Stimulated activated CD8-positive, alpha-beta memory T cell treated with anti-CD3 and anti-CD28 coated beads, Interleukin-15, amount 100 ng/mL, for 4 hours (primary cell): ENCODE data around the gene FRS3.
"Not testable (repeated sequence)": the region's sequence is repeated elsewhere in the genome, so short reads cannot be mapped to it uniquely, and the experiment has no call there.

Experiments used
- DNase-seq, 2 donors: peaks; one replicate each; pipeline ENCODE4 v3.0.0-alpha.2; 2020; ENCODE audit warnings: low read depth in 2 of 2

Gene FRS3, protein sequence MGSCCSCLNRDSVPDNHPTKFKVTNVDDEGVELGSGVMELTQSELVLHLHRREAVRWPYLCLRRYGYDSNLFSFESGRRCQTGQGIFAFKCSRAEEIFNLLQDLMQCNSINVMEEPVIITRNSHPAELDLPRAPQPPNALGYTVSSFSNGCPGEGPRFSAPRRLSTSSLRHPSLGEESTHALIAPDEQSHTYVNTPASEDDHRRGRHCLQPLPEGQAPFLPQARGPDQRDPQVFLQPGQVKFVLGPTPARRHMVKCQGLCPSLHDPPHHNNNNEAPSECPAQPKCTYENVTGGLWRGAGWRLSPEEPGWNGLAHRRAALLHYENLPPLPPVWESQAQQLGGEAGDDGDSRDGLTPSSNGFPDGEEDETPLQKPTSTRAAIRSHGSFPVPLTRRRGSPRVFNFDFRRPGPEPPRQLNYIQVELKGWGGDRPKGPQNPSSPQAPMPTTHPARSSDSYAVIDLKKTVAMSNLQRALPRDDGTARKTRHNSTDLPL

DNA sequence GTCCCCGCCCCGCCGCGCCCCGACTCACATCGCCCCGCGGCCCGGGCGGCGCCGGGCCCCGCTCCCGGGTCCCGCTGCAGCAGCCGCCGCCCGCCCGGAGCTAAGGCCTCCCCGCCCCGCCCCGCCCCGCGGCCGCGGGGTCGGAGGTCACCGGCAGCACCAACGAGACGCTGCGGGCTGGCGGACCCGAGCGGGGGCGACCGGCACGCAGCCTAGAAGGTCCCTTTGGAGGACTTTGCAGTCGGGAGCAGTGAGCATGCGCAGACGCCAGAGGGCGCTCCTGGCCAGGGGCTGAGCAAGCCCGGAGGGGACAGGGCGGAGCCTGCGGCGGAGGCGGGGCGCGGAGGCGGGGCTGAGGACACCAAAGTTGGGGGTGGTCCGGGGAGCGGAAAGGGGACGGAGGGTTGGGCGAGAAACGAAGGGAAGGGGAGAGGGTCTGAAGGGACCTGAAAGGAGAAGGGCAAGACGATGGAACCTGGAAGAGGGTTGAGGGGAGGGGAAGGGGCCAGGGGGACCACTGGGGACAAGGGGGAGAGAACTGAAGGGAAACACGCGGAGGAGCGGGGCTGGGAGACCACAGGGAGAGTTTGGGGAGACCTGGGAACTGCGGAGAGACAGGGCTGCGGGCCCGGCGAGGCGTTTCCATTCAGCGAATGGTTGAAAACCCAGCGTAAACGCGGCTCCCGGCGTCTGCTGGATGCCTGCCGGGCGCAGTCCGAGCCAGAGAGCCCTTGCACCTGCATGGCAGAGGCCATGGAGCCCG lies at the start of gene FRS3:
FRS3 (minus strand) TSS at position 113 of the 763 bp plus-strand sequence. CDS start 2,913 bp downstream, outside the sequence.
- DNase-seq, result peak; percentile 97 to 98

DNA sequence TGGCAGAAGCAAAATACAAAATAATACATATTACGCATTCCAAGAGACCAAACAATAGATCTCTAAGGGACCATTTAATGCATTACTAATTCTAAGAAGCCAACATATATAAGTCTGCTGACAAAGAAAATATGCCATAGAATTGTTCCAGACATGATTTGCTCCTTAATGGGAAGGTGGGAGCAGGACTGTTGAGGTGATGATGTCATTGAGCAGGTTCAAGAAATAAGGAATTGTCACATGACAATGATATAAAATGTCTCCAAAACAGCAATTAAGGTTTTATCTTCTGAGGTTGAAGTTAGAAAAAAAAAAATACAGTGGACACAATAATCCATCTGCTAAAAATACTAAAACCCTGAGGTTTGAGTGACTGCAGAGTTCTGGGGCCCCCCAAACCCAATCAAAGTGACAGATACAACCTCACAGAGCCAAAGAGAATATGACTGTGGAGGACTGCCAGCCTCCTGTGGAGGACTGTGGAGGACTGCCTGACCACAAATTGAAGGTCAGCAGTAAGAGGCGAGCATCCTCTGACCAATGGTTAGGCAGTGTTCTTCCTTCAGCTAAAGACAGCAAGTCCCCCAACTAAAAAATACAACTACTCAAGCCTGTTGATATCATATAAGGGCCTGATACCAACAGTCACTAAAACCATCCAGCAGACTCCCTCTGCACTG lies 46.8 kb upstream of the FRS3 start:
- no peak for DNase-seq

DNA sequence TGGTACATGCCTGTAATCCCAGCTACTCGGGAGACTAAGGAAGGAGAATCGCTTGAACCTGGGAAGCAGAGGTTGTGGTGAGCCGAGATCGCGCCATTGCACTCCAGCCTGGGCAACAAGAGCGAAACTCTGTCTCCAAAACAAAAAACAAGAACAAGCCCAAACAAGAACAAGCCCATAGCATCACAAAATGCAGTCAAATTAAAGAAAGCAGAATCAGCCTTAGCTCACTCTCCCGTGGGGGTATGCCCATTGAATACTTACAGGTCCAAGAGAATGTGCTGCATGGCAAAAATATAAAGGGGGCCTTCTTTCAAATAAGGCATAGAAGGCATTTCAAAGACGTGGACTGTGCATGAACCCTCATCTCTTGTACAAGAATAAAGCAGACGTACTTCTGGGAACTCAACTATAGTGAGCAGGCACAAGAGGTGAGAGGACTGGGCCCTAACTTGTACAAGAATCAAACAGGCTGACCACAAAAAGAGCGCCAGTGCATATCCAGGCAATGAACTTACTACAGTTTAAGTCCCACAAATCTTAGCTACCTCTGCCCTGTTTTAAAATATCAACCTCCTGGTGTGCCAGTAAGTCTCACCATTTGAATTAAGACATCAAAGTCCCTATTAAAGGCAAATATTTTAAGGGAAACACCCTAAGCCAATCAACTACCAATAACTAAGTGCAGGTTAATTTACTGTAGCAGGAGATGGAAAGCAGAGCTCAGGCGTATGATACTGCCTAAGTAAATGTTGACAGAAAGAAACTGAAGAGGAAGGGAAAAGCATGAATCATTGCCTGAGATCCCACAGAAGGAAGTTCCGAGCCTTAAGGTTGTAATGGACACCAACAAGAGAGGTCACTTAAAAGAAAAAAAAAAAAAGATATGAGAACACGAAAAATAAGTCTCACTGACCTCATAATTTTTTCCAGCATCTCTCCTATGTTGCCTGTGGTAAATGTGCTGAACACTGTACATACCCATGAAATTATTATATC lies 45.2 kb upstream of the FRS3 start:
- DNase-seq, result no peak

DNA sequence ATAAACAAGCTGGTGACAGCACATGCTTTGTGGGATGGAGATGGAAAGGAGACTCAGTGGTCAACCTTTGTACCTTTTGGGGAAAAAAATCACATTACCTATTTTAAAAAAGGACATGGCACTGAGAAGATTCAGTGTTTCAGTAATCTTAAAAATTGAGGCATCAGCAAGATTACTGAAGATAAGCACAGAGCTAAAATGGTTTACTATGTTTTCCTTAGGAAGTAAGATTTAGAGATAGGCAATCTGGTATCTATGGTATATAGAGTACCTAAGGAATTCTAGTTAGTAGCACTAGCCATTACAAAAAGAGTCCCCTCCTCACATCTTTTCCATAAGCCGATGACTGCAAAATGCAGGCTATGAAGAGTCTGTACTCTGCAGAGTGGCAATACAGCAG lies 43.5 kb upstream of the FRS3 start:
- DNase-seq, result no peak

DNA sequence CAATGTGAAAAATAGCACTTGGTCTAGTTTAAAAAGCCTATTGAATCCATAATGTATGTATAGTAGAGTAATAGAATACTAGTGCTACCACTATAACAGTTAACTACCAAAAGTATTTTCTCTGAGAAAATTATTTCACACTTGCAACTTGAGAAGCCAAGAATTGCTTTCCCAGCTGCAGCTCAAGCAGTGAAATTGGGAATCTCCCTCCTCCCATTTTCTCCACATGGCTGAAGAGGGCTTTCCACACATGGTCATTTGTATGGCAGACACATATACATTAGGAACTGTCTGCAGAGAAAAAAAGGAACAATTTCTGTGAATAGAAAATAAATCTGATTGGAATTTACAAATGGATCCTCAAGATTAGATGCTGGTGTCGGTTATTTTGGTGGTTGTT lies 42.3 kb upstream of the FRS3 start:
- no peak for DNase-seq

DNA sequence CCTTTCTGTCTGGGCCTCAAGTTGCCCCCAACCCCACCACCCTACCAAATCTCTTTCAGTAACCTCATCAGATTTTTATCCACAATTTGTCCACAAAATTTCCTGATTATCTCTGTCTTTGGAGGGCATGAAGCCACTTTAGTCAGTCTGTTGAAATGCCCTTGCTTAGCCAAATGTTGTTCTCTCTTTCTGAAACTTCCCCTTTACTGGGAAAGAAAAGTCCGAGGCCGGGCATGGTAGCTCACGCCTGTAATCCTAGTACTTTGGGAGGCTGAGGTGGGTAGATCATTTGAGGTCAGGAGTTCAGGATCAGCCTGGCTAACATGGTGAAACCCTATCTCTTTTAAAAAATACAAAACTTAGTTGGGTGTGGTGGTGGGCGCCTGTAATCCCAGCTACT lies 41.6 kb upstream of the FRS3 start:
- no peak for DNase-seq

DNA sequence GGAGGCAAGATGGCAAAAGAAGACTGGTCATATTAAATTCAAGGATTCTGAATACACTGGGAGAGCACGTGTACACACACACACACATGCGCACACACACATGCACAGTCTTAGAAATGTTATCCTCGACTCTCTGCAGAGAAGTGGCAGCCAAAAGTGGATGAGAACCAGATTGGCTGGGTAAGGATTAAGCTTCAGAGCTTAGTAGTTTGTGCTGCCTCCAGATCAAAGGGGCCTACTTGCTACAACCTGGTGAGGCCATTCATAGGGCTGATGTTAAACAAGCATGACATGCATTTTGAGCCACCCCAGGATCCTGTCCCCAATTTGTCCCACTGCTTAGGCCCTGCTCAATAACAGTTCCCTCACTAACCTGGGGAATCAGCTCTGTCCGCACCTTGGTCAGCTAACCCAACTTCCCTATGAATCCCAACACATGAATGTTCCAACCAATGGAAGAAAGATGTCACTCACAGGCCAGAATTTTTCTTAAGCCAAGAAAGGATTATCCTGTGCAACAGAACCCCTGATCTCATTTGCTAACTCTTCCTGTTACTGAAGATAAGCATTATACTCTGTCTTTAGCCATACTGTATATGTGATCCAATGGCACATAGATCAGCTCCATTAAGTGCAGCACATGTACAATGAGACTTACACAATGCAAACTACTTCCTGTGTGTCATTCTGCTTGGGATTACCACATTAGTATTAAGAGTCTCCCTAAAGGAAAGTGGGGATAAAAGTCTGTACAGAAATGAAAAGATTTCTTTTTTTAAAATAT lies 38.8 kb upstream of the FRS3 start:
- DNase-seq, result no peak

DNA sequence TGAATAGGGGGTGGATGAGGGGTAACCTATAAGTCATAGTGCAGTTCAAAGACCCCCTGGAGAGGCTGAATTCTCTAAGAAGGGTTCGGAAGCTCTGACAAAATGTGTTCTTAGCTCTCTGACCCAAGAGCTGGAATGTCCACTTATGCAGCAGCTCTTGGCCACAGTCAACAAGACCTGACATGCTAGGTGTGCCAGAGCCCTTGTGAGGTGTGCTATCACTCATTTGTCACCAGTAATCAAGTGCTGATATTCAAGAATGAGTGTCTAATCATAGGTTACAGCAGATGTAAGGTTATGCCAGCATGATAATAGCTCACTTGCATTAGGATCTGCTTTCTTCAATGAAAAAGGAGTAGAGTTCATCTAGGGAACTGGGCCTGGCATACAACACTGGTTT lies 35.9 kb upstream of the FRS3 start:
- DNase-seq, result no peak

DNA sequence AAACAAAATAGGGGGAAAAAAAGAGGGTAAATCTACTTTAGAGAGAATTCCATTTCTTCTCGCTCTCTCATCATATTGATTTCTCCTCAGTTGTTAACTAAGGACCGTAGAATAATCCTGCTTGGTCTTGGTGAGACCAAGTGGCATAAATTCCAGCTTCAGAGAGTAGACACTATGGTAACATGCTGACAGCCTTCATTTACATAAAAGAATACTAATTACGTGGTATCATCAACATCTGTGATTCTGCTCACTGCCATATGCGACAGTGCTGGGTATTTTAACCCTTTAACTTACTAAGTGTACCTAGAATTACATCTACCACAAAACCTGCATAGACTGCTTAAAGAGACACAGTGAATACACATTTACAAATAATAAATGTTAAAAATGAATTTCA lies 34.9 kb upstream of the FRS3 start:
- no peak for DNase-seq

DNA sequence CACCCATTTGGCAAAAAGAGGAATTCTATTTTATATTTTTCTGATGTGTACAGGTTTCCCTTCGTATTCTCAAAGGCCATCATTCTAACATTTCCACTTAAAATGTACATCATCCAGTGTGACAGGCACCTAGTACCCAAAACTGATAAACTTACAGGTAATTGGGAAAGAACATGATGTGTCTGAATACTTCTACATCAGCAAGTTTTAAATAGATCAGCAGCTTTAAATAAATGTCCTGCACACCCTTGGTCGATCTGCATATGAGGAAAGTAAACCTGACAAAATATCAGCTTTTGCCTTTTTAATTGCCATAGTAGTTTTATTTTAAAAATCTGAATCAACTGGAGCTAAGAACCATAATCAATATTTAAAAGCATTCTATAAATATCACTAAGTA lies 34.3 kb upstream of the FRS3 start:
- no peak for DNase-seq

DNA sequence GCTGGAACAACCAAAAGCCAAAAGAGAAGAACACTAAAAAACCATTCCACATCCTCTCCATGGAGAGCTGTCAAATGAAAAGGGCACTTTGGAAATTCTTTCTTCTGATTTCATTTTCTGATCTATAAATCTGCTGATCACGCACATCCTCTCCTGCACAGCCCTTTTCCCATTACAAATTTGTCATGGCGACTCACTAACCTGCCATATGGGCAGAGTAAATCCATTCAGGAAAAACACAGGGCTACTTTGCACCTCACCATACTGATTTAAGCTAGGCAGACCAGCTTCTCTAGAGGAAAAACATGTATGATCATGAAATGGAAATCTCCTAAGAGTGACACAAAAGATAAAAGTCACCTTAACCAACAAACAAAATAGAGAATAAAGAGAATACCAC lies 33.8 kb upstream of the FRS3 start:
- no peak for DNase-seq

DNA sequence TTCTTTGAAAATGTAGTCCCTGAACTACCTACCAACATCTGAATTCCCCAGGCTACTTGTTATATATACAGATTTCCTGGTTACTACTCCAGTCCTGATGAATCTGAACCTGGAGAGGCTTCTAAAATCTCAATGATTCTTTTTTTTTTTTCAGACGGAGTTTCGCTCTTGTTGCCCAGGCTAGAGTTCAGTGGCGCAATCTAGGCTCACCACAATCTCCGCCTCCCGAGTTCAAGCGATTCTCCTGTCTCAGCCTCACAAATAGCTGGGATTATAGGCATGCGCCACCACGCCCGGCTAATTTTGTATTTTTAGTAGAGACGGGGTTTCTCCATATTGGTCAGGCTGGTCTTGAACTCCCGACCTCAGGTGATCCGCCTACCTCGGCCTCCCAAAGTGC lies 32.2 kb upstream of the FRS3 start:
- DNase-seq, result not testable (repeated sequence)

DNA sequence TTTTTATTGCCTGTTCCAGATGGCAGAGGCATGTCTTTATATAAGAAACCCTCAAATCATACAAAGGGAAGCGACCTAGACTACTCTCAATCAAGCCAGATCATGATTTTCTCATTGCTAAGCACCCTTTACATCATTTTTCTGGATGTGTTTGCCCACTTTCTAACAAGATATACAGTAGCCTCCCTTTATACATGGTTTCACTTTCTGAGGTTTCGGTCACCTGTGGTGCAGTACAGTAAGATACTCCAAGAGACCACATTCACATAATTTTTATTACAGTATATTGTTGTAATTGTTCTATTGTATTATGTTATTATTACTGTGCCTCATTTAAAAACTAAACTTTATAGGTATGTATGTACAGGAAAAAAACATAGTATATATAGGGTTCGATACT lies 31.4 kb upstream of the FRS3 start:
- DNase-seq, result no peak

DNA sequence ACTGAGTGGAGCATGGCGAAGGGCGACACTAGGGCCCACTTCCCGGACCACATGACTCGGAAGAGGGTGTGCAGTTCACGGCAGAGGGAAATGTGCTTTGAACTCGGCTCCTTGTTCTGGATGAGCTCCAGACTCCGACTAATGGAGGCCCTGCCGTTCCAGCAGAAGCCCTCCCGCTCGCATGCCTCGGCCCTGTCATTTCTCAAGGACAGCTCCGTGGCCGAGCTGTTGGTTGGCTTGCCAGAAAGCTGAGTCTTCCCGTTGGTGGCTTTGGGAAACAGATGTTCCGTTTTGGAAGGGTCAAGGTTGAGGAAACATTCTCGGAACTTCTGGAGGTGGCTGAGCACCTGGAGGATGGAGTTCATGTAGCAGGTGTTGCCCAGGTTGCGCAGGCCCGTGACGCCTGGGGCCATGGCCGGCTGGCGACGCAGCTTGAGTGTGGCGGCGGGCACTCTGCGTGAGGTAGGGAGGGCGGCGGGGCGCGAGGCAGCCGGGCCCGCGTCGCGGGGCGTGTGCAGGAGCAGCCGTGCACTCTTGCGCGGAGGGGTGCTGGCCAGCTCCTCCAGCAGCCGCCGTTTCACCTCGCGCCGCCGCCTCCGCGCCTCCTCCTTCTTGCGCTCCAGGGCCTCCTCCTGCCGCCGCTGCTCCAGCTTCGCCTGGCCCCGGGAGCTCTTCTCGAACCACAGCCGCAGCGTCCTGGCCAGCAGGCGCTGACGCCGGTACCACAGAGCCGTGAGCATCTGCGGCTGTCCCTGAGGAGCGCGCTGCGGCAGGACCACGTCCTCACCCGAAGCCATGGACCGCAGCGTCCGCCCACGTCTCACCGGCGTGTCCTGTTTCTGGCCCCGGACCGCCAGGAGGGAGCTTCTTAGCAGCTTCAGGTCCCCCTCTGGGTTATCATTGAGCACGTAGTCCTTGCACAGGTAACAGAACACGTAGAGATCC lies 26.4 kb upstream of the FRS3 start:
- DNase-seq, result no peak

DNA sequence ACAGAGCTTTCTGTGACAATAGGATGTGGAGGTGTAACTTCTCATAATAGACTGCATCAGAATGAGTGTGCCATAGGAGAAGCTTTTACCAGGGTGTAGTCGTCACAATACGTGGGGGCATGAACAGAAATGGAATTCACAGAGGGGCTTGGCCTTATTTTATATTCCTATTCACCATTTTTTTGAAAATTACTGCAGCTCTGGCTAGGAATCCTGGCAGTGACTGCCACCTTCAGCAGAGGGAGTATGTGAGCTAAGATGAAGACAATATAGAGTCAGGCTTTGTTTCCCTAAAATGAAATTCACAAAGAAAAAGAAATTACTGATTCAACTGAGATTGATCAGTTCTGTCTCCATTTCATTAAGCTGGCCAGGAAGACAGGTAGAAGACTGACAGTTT lies 21.7 kb upstream of the FRS3 start:
- DNase-seq, result no peak

DNA sequence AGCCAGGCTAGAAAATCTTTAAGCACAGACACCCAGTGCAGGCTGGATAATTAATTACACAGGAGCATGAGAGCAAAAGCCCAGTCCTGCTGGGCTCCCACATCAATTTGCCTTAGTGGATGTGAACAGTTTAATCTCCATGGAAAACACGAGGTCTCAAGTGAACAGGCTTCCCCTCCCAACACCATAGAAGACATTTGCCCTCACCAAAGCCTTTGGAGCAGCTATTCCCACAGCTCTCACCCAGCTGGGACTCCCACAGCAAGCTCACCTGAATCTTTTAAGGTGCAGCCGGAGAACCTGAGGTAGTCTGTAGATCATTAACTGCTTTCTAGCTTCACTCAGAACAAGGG lies 19.8 kb upstream of the FRS3 start:
- DNase-seq, result no peak

DNA sequence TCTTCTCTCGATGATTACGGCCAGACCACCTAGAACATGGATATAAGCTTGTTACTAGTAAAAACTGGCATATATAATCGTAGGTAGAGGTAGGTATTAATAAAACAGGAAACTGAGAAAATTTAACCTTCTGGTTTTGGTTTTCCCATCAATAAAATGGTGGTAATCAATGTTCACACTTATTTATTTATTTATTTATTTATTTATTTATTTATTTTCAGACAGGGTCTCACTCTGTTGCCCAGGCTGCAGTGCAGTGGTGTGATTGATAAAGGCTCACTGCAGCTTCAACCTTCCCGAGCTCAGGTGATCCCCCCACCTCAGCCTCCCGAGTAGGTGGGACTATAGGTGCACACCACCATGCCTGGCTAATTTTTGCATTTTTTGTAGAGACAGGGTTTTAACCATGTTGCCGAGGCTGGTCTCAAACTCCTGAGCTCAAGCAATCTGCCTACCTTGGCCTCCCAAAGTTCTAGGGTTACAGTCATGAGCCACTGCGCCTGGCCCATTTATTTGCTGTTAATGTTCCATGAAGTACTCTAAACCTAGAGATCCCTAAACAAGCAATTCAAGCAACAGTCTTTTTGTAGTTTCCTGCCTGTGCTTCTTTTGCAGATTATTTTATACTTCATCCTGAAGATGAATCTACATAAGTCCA lies 19.3 kb upstream of the FRS3 start:
- no peak for DNase-seq

DNA sequence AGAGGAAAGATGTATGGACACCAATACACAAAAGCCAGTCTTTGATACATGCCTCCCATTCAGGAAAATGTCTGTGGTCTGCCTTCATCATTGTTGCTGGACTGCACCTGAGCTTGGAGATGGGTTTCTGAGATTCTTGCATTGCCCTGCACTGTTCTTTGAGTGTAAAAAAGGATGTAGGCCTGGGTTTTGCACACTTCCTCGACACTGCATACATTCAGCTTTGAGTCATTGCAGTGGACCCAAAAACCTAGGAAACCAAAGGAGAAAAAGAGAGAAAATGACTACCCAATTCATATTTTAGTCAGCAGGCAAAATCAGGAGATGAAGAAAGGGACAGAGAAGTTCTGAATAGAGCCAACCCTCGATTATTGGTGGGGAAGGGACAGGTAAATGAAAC lies 16.8 kb upstream of the FRS3 start:
- no peak for DNase-seq

DNA sequence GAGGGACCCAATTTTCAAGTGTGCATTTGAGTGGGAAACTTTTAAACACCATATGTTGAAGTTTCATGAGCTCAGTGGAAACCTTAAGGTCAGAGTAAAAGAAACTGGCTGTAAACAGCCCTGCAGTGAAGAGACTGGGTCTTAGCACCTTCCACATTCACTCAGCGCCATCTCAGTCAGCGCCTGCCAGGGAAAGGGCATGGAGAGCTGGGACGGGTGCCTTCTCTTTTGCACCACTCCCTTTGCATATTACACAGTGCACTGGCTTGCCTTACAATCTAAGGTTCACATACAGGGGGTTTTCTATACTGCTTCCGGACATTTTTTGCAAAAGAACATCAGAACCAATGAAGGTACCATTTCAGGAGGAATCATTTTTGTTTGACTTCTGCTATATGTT lies 12.3 kb upstream of the FRS3 start:
- no peak for DNase-seq
